Measurements from ENCODE around the gene SPACA7. TPM values are rescaled to one million over a fixed set of nuclear protein-coding genes. Genes with fewer than 3 reads are reported as not detected.

SPACA7 gene
- total RNA-seq, 3 donors from 2014 or later (not counting 1 experiment from before 2014, with no cell fraction given) = not detected

DNA sequence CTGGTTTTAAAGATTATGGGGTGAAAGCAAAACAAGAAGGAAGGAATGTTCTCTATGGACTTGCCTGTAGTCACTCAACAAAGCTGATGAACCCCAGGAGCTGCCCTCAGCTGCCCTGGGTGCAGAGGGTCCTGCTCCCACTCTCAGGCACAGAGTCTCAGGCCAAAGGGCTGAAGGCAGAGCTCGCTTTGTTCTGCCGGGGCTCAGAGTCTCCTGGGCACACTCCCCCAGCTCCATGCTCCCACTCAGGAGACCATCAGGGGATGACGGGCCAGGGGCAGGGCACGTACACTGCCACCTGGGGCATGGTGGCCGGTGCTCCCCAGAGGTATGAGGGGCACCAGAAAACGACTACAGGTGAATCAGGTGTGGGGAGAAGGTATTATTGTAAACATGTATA is 46.8 kb upstream of the SPACA7 start:
- H3K27me3 Mint-ChIP-seq (ENCODE audit: low read depth in 2 of 2) = peaks cover 30 to 38% of the 10 kb centered on the region in 2 donors
- ATAC-seq (no peak), DNase-seq (no peak)
- Histone ChIP-seq H3K27me3 (ENCODE audit: control insufficient read depth, insufficient read depth, low read length) (peaks cover 2% of the 10 kb centered on the region), H3K27ac (ENCODE audit: low read length) (no peak overlapping the region), H3K4me3 (ENCODE audit: low read length) (no peak overlapping the region), H3K4me1 (ENCODE audit: control insufficient read depth, insufficient read depth, low read length) (no peaks in the 10 kb centered on the region), H3K36me3 (ENCODE audit: control insufficient read depth, insufficient read depth, low read length) (no peaks in the 10 kb centered on the region), H3K9me3 (ENCODE audit: control insufficient read depth, insufficient read depth, low read length) (no peaks in the 10 kb centered on the region)
- intact Hi-C loops (cut with micrococcal nuclease) = no loop called here
- H3K4me1 Mint-ChIP-seq = no peaks in the 10 kb centered on the region
- H3K4me3 Mint-ChIP-seq = no peak overlapping the region
- H3K27ac Mint-ChIP-seq = no peak overlapping the region
- no peaks in the 10 kb centered on the region for H3K9me3 Mint-ChIP-seq
- TF ChIP-seq, protein P1, sequence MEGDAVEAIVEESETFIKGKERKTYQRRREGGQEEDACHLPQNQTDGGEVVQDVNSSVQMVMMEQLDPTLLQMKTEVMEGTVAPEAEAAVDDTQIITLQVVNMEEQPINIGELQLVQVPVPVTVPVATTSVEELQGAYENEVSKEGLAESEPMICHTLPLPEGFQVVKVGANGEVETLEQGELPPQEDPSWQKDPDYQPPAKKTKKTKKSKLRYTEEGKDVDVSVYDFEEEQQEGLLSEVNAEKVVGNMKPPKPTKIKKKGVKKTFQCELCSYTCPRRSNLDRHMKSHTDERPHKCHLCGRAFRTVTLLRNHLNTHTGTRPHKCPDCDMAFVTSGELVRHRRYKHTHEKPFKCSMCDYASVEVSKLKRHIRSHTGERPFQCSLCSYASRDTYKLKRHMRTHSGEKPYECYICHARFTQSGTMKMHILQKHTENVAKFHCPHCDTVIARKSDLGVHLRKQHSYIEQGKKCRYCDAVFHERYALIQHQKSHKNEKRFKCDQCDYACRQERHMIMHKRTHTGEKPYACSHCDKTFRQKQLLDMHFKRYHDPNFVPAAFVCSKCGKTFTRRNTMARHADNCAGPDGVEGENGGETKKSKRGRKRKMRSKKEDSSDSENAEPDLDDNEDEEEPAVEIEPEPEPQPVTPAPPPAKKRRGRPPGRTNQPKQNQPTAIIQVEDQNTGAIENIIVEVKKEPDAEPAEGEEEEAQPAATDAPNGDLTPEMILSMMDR (IDR thresholded peaks at IDR 0.05) = no peak
- no peaks in the 10 kb centered on the region for H3K36me3 Mint-ChIP-seq
- WGBS (ENCODE audit: insufficient coverage) = 77% methylated on average over 5 of the region's 6 CpGs

DNA sequence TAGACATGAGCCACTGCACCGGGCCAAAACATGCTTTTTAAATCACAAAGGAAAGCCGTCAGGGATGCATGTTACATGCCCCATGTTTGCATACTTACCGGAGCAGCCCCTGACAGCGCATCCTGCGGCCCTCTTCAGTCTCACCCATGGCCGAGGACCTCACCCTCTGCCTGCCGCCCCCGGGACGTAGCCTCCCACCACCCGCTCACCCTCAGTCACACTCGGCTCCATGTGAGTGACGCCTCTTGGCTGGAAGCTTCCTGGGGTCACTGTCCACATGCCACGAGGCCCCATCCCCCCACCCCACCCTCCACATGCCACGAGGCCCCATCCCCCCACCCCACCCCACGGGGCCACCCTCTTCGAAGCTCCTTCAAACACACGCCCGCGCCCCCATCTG is 46.1 kb upstream of the SPACA7 start:
- Histone ChIP-seq H3K36me3 (ENCODE audit: control insufficient read depth, insufficient read depth, low read length) (no peaks in the 10 kb centered on the region), H3K27ac (ENCODE audit: low read length) (no peak overlapping the region), H3K4me1 (ENCODE audit: control insufficient read depth, insufficient read depth, low read length) (no peaks in the 10 kb centered on the region), H3K27me3 (ENCODE audit: control insufficient read depth, insufficient read depth, low read length) (peaks cover 2% of the 10 kb centered on the region), H3K9me3 (ENCODE audit: control insufficient read depth, insufficient read depth, low read length) (no peaks in the 10 kb centered on the region), H3K4me3 (ENCODE audit: low read length) (no peak overlapping the region)
- Mint-ChIP-seq H3K4me1 (no peaks in the 10 kb centered on the region), H3K4me3 (no peak overlapping the region), H3K27me3 (ENCODE audit: low read depth in 2 of 2) (peaks cover 30 to 35% of the 10 kb centered on the region in 2 donors), H3K36me3 (no peaks in the 10 kb centered on the region), H3K9me3 (no peaks in the 10 kb centered on the region), H3K27ac (no peak overlapping the region)
- 77% methylated on average over 17 of the region's 19 CpGs for WGBS (ENCODE audit: insufficient coverage)
- TF ChIP-seq, protein P1 (IDR thresholded peaks at IDR 0.05) = no peak
- ATAC-seq (no peak), DNase-seq (no peak)
- intact Hi-C loops (cut with micrococcal nuclease) = no loop called here

DNA sequence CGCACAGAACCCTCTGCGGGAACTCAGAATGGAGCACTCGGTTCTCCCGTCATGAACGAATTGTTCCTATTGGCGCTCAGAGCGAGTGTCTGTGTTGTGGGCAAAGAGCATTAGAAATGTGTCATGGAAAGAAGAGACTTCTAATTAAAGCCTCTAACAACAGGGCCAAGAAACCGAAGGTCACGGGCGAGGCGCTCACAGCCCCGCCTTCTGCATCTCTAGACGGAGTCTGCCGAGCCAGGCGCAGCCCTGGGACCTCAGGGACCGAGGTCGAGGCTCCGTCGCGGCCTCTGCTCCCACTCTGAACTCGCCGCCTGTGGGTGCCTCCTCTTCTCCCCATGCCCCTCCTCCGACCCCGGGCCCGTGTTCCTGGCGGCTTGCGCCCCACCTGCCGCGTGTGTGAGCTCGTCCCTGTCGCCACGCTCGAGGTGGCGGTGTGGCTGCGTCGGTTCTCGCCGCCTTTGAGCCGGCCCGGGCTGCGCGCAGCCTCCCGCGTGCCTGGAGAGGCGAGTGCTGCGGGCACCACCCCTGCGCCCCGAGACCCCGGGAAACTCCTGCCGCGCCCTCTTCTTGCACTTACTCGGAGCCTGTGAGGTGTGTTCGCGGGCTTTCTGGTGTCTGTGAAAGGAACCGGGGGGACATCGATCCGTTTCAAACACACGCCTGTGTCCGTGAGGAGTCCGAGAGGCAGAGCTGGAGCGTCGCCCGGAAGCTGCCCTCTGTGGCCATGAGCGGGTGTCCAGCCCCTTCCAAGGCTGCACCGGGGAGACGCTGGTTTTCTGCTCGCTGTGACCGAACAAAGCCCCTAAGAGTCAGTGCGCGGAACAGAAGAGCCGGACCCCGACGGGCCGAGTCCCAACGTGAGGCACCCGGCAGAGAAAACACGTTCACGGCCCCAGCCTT is 45.4 kb upstream of the SPACA7 start:
- intact Hi-C loops (cut with micrococcal nuclease) = no loop called here
- WGBS (ENCODE audit: insufficient coverage) = 26% methylated on average over 78 of the region's 78 CpGs
- no peaks in the 10 kb centered on the region for H3K9me3 ChIP-seq (ENCODE audit: control insufficient read depth, insufficient read depth, low read length)
- no peak for ATAC-seq
- H3K4me3 Mint-ChIP-seq = no peak overlapping the region
- no peaks in the 10 kb centered on the region for H3K36me3 ChIP-seq (ENCODE audit: control insufficient read depth, insufficient read depth, low read length)
- no peaks in the 10 kb centered on the region for H3K9me3 Mint-ChIP-seq
- no peaks in the 10 kb centered on the region for H3K4me1 ChIP-seq (ENCODE audit: control insufficient read depth, insufficient read depth, low read length)
- H3K27me3 Mint-ChIP-seq (ENCODE audit: low read depth in 2 of 2) = peaks cover 28% of the 10 kb centered on the region in 2 donors
- H3K27ac ChIP-seq (ENCODE audit: low read length) = no peak overlapping the region
- TF ChIP-seq, protein P1 (IDR thresholded peaks at IDR 0.05) = no peak
- H3K27ac Mint-ChIP-seq = no peak overlapping the region
- no peaks in the 10 kb centered on the region for H3K4me1 Mint-ChIP-seq
- DNase-seq = no peak
- peaks cover 2% of the 10 kb centered on the region for H3K27me3 ChIP-seq (ENCODE audit: control insufficient read depth, insufficient read depth, low read length)
- H3K36me3 Mint-ChIP-seq = no peaks in the 10 kb centered on the region
- H3K4me3 ChIP-seq (ENCODE audit: low read length) = no peak overlapping the region
